Renal pelvis (tissue), 12 donors: Measurements from ENCODE around the gene POTEB. TPM values are rescaled to one million over a fixed set of nuclear protein-coding genes. Genes with fewer than 3 reads are reported as not detected.
"Not testable (repeated sequence)": the region's sequence is repeated elsewhere in the genome, so short reads cannot be mapped to it uniquely, and the experiment has no call there.

Experiments
- DNase-seq: peaks from one replicate; pipeline ENCODE4 v3.0.0-alpha.2; 2013
- long read RNA-seq, 16 experiments: transcript quantifications; one replicate each; lab custom pipeline, GENCODE V29; 2026
- polyA plus RNA-seq, 3 donors: library from polyadenylated mRNA; unstranded; fragments of 120-200 nt; gene quantifications; one replicate each; pipeline ENCODE4 v1.2.1, GENCODE V29; 2013; ENCODE audit not compliant: insufficient read length in 3 of 3

Gene POTEB
- not detected for polyA plus RNA-seq
- long read RNA-seq, donor 1: 0 reads
- long read RNA-seq, donor 2: 0 reads
- long read RNA-seq, donor 3: 0 reads
- long read RNA-seq, donor 4: 0 reads
- long read RNA-seq, donor 5: 0 reads
- long read RNA-seq, donor 6: 0 reads
- long read RNA-seq, donor 7: 0 reads
- long read RNA-seq, donor 8: 0 reads
- long read RNA-seq, donor 9: 0 reads
- long read RNA-seq, donor 10: 0 reads
- long read RNA-seq, donor 11: 0 reads
- long read RNA-seq, donor 12: 0 reads
- long read RNA-seq, donor 13: 0 reads
- long read RNA-seq, donor 14: 0 reads
- long read RNA-seq, donor 15: 0 reads
- long read RNA-seq, donor 16: 0 reads

GRCh38 chr15:21877635-21878034 is at the start of gene POTEB:
POTEB (minus strand) TSS chr15:21877735; CDS start chr15:21877246, 489 bp downstream.
- not testable (repeated sequence) for DNase-seq

GRCh38 chr15:21890955-21891354 is 13.4 kb upstream of the POTEB start:
- DNase-seq: not testable (repeated sequence)

- not testable (repeated sequence) for DNase-seq
Observed at GRCh38 chr15:21889542-21889941, 12.0 kb upstream of the POTEB start.

- DNase-seq: not testable (repeated sequence)
Observed at GRCh38 chr15:21838831-21839230, 38.7 kb downstream of the POTEB start.

Other genes starting within 250 kb of the POTEB start
- not detected for gene OR4M2, start 202.8 kb upstream of the POTEB start, polyA plus RNA-seq